Daoy (cell line): ENCODE results near the gene OR7G1. TPM values are rescaled to one million over a fixed set of nuclear protein-coding genes. Genes with fewer than 3 reads are reported as not detected.
"Not testable (repeated sequence)": the region's sequence is repeated elsewhere in the genome, so short reads cannot be mapped to it uniquely, and the experiment has no call there.

Experiments
- DNase-seq: peaks from one replicate; pipeline ENCODE4 v3.0.0-alpha.2; 2015; ENCODE audit warnings: low read depth
- total RNA-seq: library from RNA; depleted of rRNA; stranded (reverse); fragments of >200 nt; shearing (Covaris generic); gene quantifications from 2 replicates; pipeline ENCODE4 v1.2.3, GENCODE V29; 2014; rRNA removed

The OR7G1 gene
- total RNA-seq, 1 experiment from 2014 or later = not detected

GRCh38 chr19:9078651-9079050 is 36.9 kb downstream of the OR7G1 start:
- no peak for DNase-seq

DNA sequence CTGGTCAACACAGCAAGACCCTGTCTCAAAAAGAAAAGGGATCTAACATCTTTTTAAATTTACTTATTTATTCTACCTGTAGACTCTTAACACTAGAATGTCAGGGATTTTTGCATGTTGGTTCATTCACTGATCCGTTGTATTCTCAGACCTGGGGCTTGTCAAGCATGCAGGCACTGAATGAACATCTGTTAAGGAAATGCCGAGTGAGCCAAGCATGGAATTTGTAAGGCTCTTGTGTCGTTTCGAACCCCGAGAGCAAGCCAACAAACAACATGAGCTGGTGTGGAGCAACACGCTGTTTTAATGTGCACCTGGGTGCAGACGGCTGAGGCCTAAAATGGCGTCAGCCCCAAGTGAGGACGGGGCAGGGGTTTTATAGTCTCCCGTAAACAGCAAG is 38.7 kb downstream of the OR7G1 start:
- DNase-seq = no peak

GRCh38 chr19:9075064-9075949 is 40.3 kb downstream of the OR7G1 start:
- peak; percentile 99 for DNase-seq

GRCh38 chr19:9073806-9074205 is 41.8 kb downstream of the OR7G1 start:
- no peak for DNase-seq

GRCh38 chr19:9071720-9072119 is 43.8 kb downstream of the OR7G1 start:
- not testable (repeated sequence) for DNase-seq

- no peak for DNase-seq
Observed at GRCh38 chr19:9070066-9070465, 45.5 kb downstream of the OR7G1 start.

DNA sequence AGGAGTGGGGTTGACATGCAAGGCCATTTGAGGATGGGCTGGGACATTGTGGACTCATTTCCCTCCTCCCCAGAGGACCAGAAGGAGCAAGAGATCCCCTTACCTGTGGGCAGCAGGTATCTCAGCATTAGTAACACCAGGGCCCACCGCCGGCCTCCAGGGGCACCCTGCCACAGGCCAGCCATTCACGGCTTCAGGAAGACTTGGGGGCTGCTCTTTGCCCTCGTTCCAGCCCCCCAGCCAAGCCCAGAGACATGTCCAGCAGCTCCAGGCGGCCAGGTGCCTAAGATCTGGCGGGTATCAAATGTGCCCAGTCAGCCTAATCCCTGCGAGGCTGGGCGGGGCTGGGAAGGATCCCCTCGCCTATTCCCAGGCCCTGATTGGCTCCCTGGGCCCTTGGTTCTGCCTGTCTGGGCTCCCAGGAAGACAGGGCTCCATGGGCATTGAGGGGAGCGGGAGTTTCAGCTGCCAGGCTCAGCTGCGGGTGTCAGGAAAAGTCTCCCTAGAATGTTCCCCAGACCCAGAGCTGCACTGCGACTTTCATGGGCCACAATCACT is 50.0 kb downstream of the OR7G1 start:
- no peak for DNase-seq

Other genes starting within 250 kb of the OR7G1 start
- not detected in 2 replicates for gene MUC16, start 105.4 kb downstream of the OR7G1 start, total RNA-seq
- not detected in 2 replicates for gene OR1M1, start 28.7 kb downstream of the OR7G1 start, total RNA-seq
- not detected in 2 replicates for gene OR7G2, start 8.3 kb downstream of the OR7G1 start, total RNA-seq
- not detected in 2 replicates for gene OR7G3, start 11.2 kb upstream of the OR7G1 start, total RNA-seq
- gene ZNF317, start 24.6 kb upstream of the OR7G1 start, total RNA-seq = 15.7 and 22.9 TPM in 2 replicates
- not detected in 2 replicates for gene OR7D2, start 63.2 kb upstream of the OR7G1 start, total RNA-seq
- not detected in 2 replicates for gene OR7D4, start 103.8 kb upstream of the OR7G1 start, total RNA-seq
- not detected in 2 replicates for gene OR7E24, start 135.2 kb upstream of the OR7G1 start, total RNA-seq
- 6.9 and 14.7 TPM in 2 replicates for gene ZNF699, start 194.1 kb upstream of the OR7G1 start, total RNA-seq
- 13.5 and 15.4 TPM in 2 replicates for gene ZNF559, start 208.4 kb upstream of the OR7G1 start, total RNA-seq
- 0.09 and 0.69 TPM in 2 replicates for gene ZNF177, start 247.2 kb upstream of the OR7G1 start, total RNA-seq